Measurements from ENCODE around the gene SMIM23. TPM values are rescaled to one million over a fixed set of nuclear protein-coding genes. Genes with fewer than 3 reads are reported as not detected.

The SMIM23 gene
- total RNA-seq = not detected in 2 replicates

DNA sequence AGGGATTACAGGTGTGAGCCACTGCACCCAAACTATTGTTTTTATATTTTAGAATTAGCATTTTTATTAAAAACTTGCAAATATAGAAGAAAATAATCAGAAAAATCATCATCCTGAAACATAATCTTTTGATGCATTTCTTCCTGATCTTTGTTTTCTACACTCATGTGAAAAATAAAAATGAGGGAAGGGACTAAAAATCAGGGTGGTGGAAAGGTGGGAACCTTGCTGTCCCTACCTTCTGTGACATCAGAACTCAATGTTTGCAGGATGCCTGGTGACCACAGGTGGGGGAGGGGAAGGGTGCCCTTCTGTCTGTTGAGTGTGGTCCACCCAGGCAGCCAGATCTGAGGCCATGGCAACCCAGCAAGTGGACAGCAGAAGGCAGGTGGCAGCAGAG is at the start of gene SMIM23:
TSS of gene SMIM23 (plus strand) at position 301 of the 400 bp plus-strand sequence. CDS start at position 356, 55 bp downstream.

Other genes starting within 250 kb of the SMIM23 start
- 37.2 and 41.0 TPM in 2 replicates for gene FBXW11, start 220.8 kb downstream of the SMIM23 start, total RNA-seq